ENCODE results near the gene LYZL1.

GRCh38 chr10:29345144-29345909 lies 56.5 kb downstream of the LYZL1 start:
- TF ChIP-seq CTCF (IDR thresholded peaks at IDR 0.05 in 2 of 3, conservative IDR thresholded peaks at IDR 0.05 in 1 of 3; ENCODE audit: borderline replicate concordance in 1 of 3, insufficient read depth in 1 of 3, low read depth in 2 of 3, low read length in 2 of 3) (no peak), POLR2A (IDR thresholded peaks at IDR 0.05; ENCODE audit: borderline replicate concordance, extremely low read depth, insufficient read depth, insufficient read length) (no peak), EZH2phosphoT487 (IDR thresholded peaks at IDR 0.05; ENCODE audit: borderline replicate concordance) (no peak), EZH2 (IDR thresholded peaks at IDR 0.05) (no peak), JUND (IDR thresholded peaks at IDR 0.05) (no peak), REST (IDR thresholded peaks at IDR 0.05; ENCODE audit: low read depth) (no peak), ZBTB33 (IDR thresholded peaks at IDR 0.05; ENCODE audit: extremely low read depth, insufficient replicate concordance, low read length) (no peak), CBX3 (IDR thresholded peaks at IDR 0.05; ENCODE audit: low read depth) (no peak), POLR2AphosphoS5 (IDR thresholded peaks at IDR 0.05; ENCODE audit: low read depth, low read length) (no peak), MAX (IDR thresholded peaks at IDR 0.05) (no peak), TCF7L2 (IDR thresholded peaks at IDR 0.05; ENCODE audit: borderline replicate concordance, extremely low read depth, insufficient read depth, insufficient read length) (no peak), ATF3 (IDR thresholded peaks at IDR 0.05) (no peak)
